Measurements from ENCODE around the gene NFKBIE. TPM values are rescaled to one million over a fixed set of nuclear protein-coding genes. Genes with fewer than 3 reads are reported as not detected.

Gene NFKBIE
- total and polyA plus RNA-seq, 2 experiments from 2014 or later, result 14.6 to 25.9 TPM

DNA sequence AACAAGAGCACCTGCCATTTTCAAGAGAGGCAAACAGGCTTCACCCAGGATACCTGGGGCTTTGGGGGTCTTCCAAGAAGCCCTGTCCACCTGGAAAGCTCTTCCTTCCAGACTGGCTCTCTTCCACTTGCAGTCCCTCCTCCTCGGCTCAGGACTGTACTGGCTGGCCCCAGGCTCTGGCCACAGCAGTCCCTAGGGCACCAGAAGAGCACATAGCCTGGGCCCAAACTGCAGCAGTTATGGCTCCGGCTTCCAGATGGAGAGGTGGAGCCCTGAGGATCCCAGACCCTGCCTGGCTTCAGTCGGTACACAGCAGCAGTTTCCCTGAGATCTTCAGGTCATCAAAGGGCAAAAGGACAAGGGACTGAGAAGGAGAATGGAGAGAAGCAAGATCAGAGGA lies 6.4 kb downstream of the NFKBIE start:
- H3K4me2 ChIP-seq, result no peak overlapping the region
- H3F3A ChIP-seq (replicated peaks; ENCODE audit: low read depth), result peaks cover 30% of the 10 kb centered on the region
- H3K9me3 Mint-ChIP-seq, result peaks cover 7% of the 10 kb centered on the region
- peaks cover 6% of the 10 kb centered on the region; the same call in 1 of the 2 replicates for H4K20me1 ChIP-seq (replicated peaks; ENCODE audit: insufficient read depth)
- H2AFZ ChIP-seq, result no peak overlapping the region
- peaks cover 51% of the 10 kb centered on the region for H3K4me1 Mint-ChIP-seq
- no peak overlapping the region for H3K4me3 ChIP-seq
- H3K4me3 Mint-ChIP-seq, result peak overlapping the region; percentile 78; the same call in 2 of the 3 replicates
- H3K4me1 ChIP-seq (ENCODE audit: insufficient read depth), result peaks cover 11% of the 10 kb centered on the region
- H3K27me3 Mint-ChIP-seq (ENCODE audit: insufficient read depth, low read depth, poor library complexity), result peaks cover 46% of the 10 kb centered on the region
- no peak overlapping the region for H3K27ac Mint-ChIP-seq
- no peak for TF ChIP-seq STAT1 (IDR thresholded peaks at IDR 0.05; ENCODE audit: unreplicated experiment)
- no peak for TF ChIP-seq EZH2phosphoT487 (IDR thresholded peaks at IDR 0.05; ENCODE audit: unreplicated experiment)
- TF ChIP-seq, protein P1, sequence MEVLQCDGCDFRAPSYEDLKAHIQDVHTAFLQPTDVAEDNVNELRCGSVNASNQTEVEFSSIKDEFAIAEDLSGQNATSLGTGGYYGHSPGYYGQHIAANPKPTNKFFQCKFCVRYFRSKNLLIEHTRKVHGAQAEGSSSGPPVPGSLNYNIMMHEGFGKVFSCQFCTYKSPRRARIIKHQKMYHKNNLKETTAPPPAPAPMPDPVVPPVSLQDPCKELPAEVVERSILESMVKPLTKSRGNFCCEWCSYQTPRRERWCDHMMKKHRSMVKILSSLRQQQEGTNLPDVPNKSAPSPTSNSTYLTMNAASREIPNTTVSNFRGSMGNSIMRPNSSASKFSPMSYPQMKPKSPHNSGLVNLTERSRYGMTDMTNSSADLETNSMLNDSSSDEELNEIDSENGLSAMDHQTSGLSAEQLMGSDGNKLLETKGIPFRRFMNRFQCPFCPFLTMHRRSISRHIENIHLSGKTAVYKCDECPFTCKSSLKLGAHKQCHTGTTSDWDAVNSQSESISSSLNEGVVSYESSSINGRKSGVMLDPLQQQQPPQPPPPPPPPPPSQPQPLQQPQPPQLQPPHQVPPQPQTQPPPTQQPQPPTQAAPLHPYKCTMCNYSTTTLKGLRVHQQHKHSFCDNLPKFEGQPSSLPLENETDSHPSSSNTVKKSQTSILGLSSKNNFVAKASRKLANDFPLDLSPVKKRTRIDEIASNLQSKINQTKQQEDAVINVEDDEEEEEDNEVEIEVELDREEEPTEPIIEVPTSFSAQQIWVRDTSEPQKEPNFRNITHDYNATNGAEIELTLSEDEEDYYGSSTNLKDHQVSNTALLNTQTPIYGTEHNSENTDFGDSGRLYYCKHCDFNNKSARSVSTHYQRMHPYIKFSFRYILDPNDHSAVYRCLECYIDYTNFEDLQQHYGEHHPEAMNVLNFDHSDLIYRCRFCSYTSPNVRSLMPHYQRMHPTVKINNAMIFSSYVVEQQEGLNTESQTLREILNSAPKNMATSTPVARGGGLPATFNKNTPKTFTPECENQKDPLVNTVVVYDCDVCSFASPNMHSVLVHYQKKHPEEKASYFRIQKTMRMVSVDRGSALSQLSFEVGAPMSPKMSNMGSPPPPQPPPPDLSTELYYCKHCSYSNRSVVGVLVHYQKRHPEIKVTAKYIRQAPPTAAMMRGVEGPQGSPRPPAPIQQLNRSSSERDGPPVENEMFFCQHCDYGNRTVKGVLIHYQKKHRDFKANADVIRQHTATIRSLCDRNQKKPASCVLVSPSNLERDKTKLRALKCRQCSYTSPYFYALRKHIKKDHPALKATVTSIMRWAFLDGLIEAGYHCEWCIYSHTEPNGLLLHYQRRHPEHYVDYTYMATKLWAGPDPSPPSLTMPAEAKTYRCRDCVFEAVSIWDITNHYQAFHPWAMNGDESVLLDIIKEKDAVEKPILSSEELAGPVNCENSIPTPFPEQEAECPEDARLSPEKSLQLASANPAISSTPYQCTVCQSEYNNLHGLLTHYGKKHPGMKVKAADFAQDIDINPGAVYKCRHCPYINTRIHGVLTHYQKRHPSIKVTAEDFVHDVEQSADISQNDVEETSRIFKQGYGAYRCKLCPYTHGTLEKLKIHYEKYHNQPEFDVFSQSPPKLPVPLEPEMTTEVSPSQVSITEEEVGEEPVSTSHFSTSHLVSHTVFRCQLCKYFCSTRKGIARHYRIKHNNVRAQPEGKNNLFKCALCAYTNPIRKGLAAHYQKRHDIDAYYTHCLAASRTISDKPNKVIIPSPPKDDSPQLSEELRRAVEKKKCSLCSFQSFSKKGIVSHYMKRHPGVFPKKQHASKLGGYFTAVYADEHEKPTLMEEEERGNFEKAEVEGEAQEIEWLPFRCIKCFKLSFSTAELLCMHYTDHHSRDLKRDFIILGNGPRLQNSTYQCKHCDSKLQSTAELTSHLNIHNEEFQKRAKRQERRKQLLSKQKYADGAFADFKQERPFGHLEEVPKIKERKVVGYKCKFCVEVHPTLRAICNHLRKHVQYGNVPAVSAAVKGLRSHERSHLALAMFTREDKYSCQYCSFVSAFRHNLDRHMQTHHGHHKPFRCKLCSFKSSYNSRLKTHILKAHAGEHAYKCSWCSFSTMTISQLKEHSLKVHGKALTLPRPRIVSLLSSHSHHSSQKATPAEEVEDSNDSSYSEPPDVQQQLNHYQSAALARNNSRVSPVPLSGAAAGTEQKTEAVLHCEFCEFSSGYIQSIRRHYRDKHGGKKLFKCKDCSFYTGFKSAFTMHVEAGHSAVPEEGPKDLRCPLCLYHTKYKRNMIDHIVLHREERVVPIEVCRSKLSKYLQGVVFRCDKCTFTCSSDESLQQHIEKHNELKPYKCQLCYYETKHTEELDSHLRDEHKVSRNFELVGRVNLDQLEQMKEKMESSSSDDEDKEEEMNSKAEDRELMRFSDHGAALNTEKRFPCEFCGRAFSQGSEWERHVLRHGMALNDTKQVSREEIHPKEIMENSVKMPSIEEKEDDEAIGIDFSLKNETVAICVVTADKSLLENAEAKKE (CRISPR knock-in tag; IDR thresholded peaks at IDR 0.05), result no peak
- no peak for TF ChIP-seq POLR2AphosphoS5 (IDR thresholded peaks at IDR 0.05; ENCODE audit: low read depth)
- no peak for TF ChIP-seq ZNF114 (CRISPR knock-in tag; IDR thresholded peaks at IDR 0.05)
- no peak for TF ChIP-seq NANOG (IDR thresholded peaks at IDR 0.05; ENCODE audit: borderline replicate concordance)
- TF ChIP-seq, protein P2, sequence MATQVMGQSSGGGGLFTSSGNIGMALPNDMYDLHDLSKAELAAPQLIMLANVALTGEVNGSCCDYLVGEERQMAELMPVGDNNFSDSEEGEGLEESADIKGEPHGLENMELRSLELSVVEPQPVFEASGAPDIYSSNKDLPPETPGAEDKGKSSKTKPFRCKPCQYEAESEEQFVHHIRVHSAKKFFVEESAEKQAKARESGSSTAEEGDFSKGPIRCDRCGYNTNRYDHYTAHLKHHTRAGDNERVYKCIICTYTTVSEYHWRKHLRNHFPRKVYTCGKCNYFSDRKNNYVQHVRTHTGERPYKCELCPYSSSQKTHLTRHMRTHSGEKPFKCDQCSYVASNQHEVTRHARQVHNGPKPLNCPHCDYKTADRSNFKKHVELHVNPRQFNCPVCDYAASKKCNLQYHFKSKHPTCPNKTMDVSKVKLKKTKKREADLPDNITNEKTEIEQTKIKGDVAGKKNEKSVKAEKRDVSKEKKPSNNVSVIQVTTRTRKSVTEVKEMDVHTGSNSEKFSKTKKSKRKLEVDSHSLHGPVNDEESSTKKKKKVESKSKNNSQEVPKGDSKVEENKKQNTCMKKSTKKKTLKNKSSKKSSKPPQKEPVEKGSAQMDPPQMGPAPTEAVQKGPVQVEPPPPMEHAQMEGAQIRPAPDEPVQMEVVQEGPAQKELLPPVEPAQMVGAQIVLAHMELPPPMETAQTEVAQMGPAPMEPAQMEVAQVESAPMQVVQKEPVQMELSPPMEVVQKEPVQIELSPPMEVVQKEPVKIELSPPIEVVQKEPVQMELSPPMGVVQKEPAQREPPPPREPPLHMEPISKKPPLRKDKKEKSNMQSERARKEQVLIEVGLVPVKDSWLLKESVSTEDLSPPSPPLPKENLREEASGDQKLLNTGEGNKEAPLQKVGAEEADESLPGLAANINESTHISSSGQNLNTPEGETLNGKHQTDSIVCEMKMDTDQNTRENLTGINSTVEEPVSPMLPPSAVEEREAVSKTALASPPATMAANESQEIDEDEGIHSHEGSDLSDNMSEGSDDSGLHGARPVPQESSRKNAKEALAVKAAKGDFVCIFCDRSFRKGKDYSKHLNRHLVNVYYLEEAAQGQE (IDR thresholded peaks at IDR 0.05; ENCODE audit: unreplicated experiment), result no peak
- no peak for TF ChIP-seq JUNB (IDR thresholded peaks at IDR 0.05; ENCODE audit: unreplicated experiment)
- TF ChIP-seq, protein P3, sequence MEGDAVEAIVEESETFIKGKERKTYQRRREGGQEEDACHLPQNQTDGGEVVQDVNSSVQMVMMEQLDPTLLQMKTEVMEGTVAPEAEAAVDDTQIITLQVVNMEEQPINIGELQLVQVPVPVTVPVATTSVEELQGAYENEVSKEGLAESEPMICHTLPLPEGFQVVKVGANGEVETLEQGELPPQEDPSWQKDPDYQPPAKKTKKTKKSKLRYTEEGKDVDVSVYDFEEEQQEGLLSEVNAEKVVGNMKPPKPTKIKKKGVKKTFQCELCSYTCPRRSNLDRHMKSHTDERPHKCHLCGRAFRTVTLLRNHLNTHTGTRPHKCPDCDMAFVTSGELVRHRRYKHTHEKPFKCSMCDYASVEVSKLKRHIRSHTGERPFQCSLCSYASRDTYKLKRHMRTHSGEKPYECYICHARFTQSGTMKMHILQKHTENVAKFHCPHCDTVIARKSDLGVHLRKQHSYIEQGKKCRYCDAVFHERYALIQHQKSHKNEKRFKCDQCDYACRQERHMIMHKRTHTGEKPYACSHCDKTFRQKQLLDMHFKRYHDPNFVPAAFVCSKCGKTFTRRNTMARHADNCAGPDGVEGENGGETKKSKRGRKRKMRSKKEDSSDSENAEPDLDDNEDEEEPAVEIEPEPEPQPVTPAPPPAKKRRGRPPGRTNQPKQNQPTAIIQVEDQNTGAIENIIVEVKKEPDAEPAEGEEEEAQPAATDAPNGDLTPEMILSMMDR (conservative IDR thresholded peaks at IDR 0.05; ENCODE audit: low read depth in 2 of 2), result no peak
- TF ChIP-seq, protein P4, sequence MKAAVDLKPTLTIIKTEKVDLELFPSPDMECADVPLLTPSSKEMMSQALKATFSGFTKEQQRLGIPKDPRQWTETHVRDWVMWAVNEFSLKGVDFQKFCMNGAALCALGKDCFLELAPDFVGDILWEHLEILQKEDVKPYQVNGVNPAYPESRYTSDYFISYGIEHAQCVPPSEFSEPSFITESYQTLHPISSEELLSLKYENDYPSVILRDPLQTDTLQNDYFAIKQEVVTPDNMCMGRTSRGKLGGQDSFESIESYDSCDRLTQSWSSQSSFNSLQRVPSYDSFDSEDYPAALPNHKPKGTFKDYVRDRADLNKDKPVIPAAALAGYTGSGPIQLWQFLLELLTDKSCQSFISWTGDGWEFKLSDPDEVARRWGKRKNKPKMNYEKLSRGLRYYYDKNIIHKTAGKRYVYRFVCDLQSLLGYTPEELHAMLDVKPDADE (IDR thresholded peaks at IDR 0.05), result no peak
- TF ChIP-seq ZNF331 (CRISPR knock-in tag; IDR thresholded peaks at IDR 0.05; ENCODE audit: low read depth), result no peak
- TF ChIP-seq CREB1 (CRISPR knock-in tag; IDR thresholded peaks at IDR 0.05; ENCODE audit: low read depth), result no peak
- no peak for TF ChIP-seq EZH2 (IDR thresholded peaks at IDR 0.05; ENCODE audit: low read depth, unreplicated experiment)
- DNase-seq (ENCODE audit: low spot score) (no peak), ATAC-seq (no peak)
- H3K36me3 ChIP-seq (ENCODE audit: insufficient read depth), result peaks cover 5% of the 10 kb centered on the region
- H3K9me2 ChIP-seq (ENCODE audit: insufficient read depth), result no peaks in the 10 kb centered on the region
- H3K79me2 ChIP-seq (replicated peaks; ENCODE audit: insufficient read depth), result peaks cover 13% of the 10 kb centered on the region; the same call in 1 of the 2 replicates
- H3K27me3 ChIP-seq (ENCODE audit: insufficient read depth), result no peaks in the 10 kb centered on the region
- H3K36me3 Mint-ChIP-seq (ENCODE audit: low read depth), result peaks cover 44% of the 10 kb centered on the region
- no peak overlapping the region for H3K27ac ChIP-seq (ENCODE audit: low read depth)

Measured in GM23338 (cell line).